H1 (cell line): ENCODE data around the gene A2ML1. TPM values are rescaled to one million over a fixed set of nuclear protein-coding genes. Genes with fewer than 3 reads are reported as not detected.

ENCODE experiments used
- CTCF ChIA-PET: fragments of 300-600 bp; sonication (Branson Sonifier 250); formaldehyde crosslinking; loops from one replicate; lab custom pipeline; 2021; ENCODE audit not compliant: partially characterized antibody; lab: Charles Lee
- POLR2A ChIA-PET: fragments of 300-600 bp; sonication (Branson Sonifier 250); formaldehyde crosslinking; loops from one replicate; lab custom pipeline; 2021; ENCODE audit warnings: inconsistent platforms; ENCODE audit not compliant: partially characterized antibody; lab: Charles Lee
- DNase-seq, 2 experiments: peaks; one replicate each; pipeline versions ENCODE4 v3.0.0 to v3.0.0-alpha.2; 2010 to 2022; ENCODE audit warnings: low spot score in 2 of 2, low read depth in 1 of 2, mixed read lengths in 1 of 2
- FAIRE-seq: peaks from 2 replicates; lab custom pipeline; 2011; peaks lifted over from hg19 to GRCh38; lab: Jason Lieb, UNC
- H2AFZ ChIP-seq: 2 replicates; pipeline ENCODE4 v1.8.1; 2012; ENCODE audit warnings: low read length, inconsistent platforms
- H2AK5ac ChIP-seq: 2 replicates; pipeline ENCODE4 v1.6.1; 2013; ENCODE audit warnings: low read depth, low read length
- H2BK120ac ChIP-seq: replicated peaks from 2 replicates; pipeline ENCODE3; 2013; ENCODE audit warnings: low read depth, low read length, inconsistent platforms
- H2BK12ac ChIP-seq: 2 replicates; pipeline ENCODE4 v1.6.1; 2013; ENCODE audit warnings: low read depth, low read length
- H2BK15ac ChIP-seq: 2 replicates; pipeline ENCODE4 v1.6.1; 2013; ENCODE audit warnings: low read length
- H2BK20ac ChIP-seq: 2 replicates; pipeline ENCODE4 v1.6.1; 2013; ENCODE audit warnings: low read length
- H2BK5ac ChIP-seq: 2 replicates; pipeline ENCODE4 v1.6.1; 2013; ENCODE audit warnings: low read depth, low read length
- H3K14ac ChIP-seq: 2 replicates; pipeline ENCODE4 v1.6.1; 2013; ENCODE audit warnings: inconsistent platforms; ENCODE audit not compliant: insufficient read length
- H3K18ac ChIP-seq: 2 replicates; pipeline ENCODE4 v1.6.1; 2013; ENCODE audit warnings: low read length; ENCODE audit errors: extremely low read depth
- H3K23ac ChIP-seq: 2 replicates; pipeline ENCODE4 v1.6.1; 2013; ENCODE audit warnings: inconsistent platforms; ENCODE audit not compliant: insufficient read length
- H3K23me2 ChIP-seq: 2 replicates; pipeline ENCODE4 v1.6.1; 2013; ENCODE audit warnings: low read depth, low read length
- H3K27ac ChIP-seq: 2 replicates; pipeline ENCODE4 v1.6.1; 2011; ENCODE audit warnings: low read depth, low read length, inconsistent platforms
- H3K27me3 ChIP-seq, 4 experiments: replicated peaks in 1 of 4; 1 replicate in 1 of 4; 2 replicates in 3 of 4; pipeline versions ENCODE4 v1.6.1 to v1.8.1; 2011 to 2013; ENCODE audit warnings: low read length in 3 of 4, mild to moderate bottlenecking in 3 of 4, inconsistent platforms in 2 of 4, mixed read lengths in 2 of 4, moderate library complexity in 1 of 4; ENCODE audit not compliant: control insufficient read depth in 3 of 4, insufficient read depth in 3 of 4; ENCODE audit errors: extremely low read depth in 1 of 4
- H3K36me3 ChIP-seq, 4 experiments: 2 replicates each; pipeline versions ENCODE4 v1.6.1 to v1.8.1; 2011 to 2013; ENCODE audit warnings: mild to moderate bottlenecking in 4 of 4, low read length in 3 of 4, moderate library complexity in 2 of 4, control low read depth in 1 of 4, inconsistent platforms in 1 of 4; ENCODE audit not compliant: insufficient read depth in 4 of 4, control insufficient read depth in 2 of 4
- H3K4ac ChIP-seq: replicated peaks from 2 replicates; pipeline ENCODE3; 2013; ENCODE audit warnings: low read length, low read depth, mixed read lengths, inconsistent platforms; ENCODE audit not compliant: insufficient read length
- H3K4me1 ChIP-seq, 4 experiments: replicated peaks in 1 of 4; 1 replicate in 1 of 4; 2 replicates in 3 of 4; pipeline versions ENCODE4 v1.6.1 to v1.8.1; 2011 to 2013; ENCODE audit warnings: low read length in 3 of 4, inconsistent platforms in 2 of 4, mixed read lengths in 1 of 4; ENCODE audit not compliant: insufficient read depth in 4 of 4, control insufficient read depth in 3 of 4
- H3K4me2 ChIP-seq, 2 experiments: 2 replicates each; pipeline versions ENCODE4 v1.6.1 to v1.8.1; 2011 to 2013; ENCODE audit warnings: low read depth in 2 of 2, low read length in 2 of 2, control low read depth in 1 of 2, inconsistent platforms in 1 of 2, mild to moderate bottlenecking in 1 of 2; ENCODE audit not compliant: insufficient read depth in 1 of 2
- H3K4me3 ChIP-seq, 4 experiments: fragments of 200-600, 300-600 bp in 1 of 4; sonication (generic), shearing (Covaris generic), sonication (Bioruptor Twin) in 1 of 4; 2 replicates each; pipeline versions ENCODE4 v1.5.1 to v1.8.1; 2011 to 2016; ENCODE audit warnings: low read length in 4 of 4, low read depth in 3 of 4, control low read depth in 2 of 4, inconsistent platforms in 2 of 4, mild to moderate bottlenecking in 2 of 4, mixed read lengths in 1 of 4, moderate library complexity in 1 of 4; ENCODE audit not compliant: insufficient read depth in 2 of 4; ENCODE audit errors: extremely low read depth in 1 of 4
- H3K56ac ChIP-seq: replicated peaks from 2 replicates; pipeline ENCODE3; 2013; ENCODE audit warnings: low read depth, mild to moderate bottlenecking, mixed read lengths, low read length, inconsistent platforms; ENCODE audit not compliant: insufficient read length
- H3K79me1 ChIP-seq: 2 replicates; pipeline ENCODE4 v1.6.1; 2013; ENCODE audit warnings: low read depth, low read length, control low read depth
- H3K79me2 ChIP-seq, 2 experiments: 2 replicates each; pipeline versions ENCODE4 v1.6.1 to v1.8.1; 2012 to 2013; ENCODE audit warnings: low read length in 2 of 2, mild to moderate bottlenecking in 2 of 2, inconsistent platforms in 1 of 2; ENCODE audit not compliant: insufficient read depth in 2 of 2, control insufficient read depth in 1 of 2
- H3K9ac ChIP-seq, 4 experiments: replicated peaks in 1 of 4; 1 replicate in 1 of 4; 2 replicates in 3 of 4; pipeline versions ENCODE4 v1.6.1 to v1.8.1; 2011 to 2013; ENCODE audit warnings: low read depth in 3 of 4, low read length in 3 of 4, control low read depth in 2 of 4, mild to moderate bottlenecking in 2 of 4, moderate library complexity in 2 of 4, inconsistent platforms in 1 of 4; ENCODE audit errors: extremely low read depth in 1 of 4
- H3K9me3 ChIP-seq, 2 experiments: 2 replicates each; pipeline versions ENCODE4 v1.6.1 to v1.8.1; 2012 to 2013; ENCODE audit warnings: mild to moderate bottlenecking in 2 of 2, moderate library complexity in 2 of 2, control low read depth in 1 of 2, inconsistent platforms in 1 of 2, low read depth in 1 of 2, low read length in 1 of 2, mixed read lengths in 1 of 2; ENCODE audit not compliant: insufficient read depth in 2 of 2
- H4K20me1 ChIP-seq, 2 experiments: replicated peaks in 1 of 2; 2 replicates each; pipeline versions ENCODE3 to v1.8.1; 2011 to 2013; ENCODE audit warnings: inconsistent platforms in 2 of 2, low read length in 2 of 2, mild to moderate bottlenecking in 1 of 2; ENCODE audit not compliant: insufficient read depth in 2 of 2, control insufficient read depth in 1 of 2
- H4K5ac ChIP-seq: 2 replicates; pipeline ENCODE4 v1.6.1; 2013; ENCODE audit warnings: low read length, low read depth, mixed read lengths, inconsistent platforms; ENCODE audit not compliant: insufficient read length
- H4K8ac ChIP-seq: 2 replicates; pipeline ENCODE4 v1.8.0; 2013; ENCODE audit warnings: mild to moderate bottlenecking, moderate library complexity, low read length, inconsistent platforms; ENCODE audit not compliant: insufficient read depth; ENCODE audit errors: extremely low read depth
- H4K91ac ChIP-seq: replicated peaks from 2 replicates; pipeline ENCODE3; 2013; ENCODE audit warnings: low read length, mixed read lengths, inconsistent platforms; ENCODE audit not compliant: insufficient read length
- JUND ChIP-seq: IDR thresholded peaks from 2 replicates; pipeline ENCODE4 v1.6.1; 2011; ENCODE audit warnings: mild to moderate bottlenecking, improper control_type of control experiment, low read length
- POLR2A ChIP-seq, 2 experiments: IDR thresholded peaks; 1 replicate in 1 of 2; 2 replicates in 1 of 2; pipeline ENCODE4 v1.6.1; 2011; ENCODE audit warnings: low read depth in 2 of 2, low read length in 2 of 2, mild to moderate bottlenecking in 2 of 2; ENCODE audit errors: control extremely low read depth in 1 of 2
- RFX5 ChIP-seq: IDR thresholded peaks from 2 replicates; pipeline ENCODE4 v1.6.1; 2011; ENCODE audit warnings: low read depth, low read length, improper control_type of control experiment, borderline replicate concordance
- polyA plus RNA-seq, 7 experiments: library from polyadenylated mRNA; depleted of rRNA in 3 of 7; stranded (reverse) in 5 of 7; unstranded in 2 of 7; fragments of >200 nt in 5 of 7; fragments of 200-250 nt in 2 of 7; gene quantifications; 1 replicate in 5 of 7; 2 replicates in 1 of 7; 4 replicates in 1 of 7; pipeline versions ENCODE4 v1.2.1 to v1.2.3, GENCODE V29; 2011 to 2013; ENCODE audit warnings: missing spikeins in 2 of 7, mixed read lengths in 2 of 7
- total RNA-seq: library from RNA; stranded (reverse); fragmentation: NEBNext Ultra II Directional; extraction: Animal tissue kit (Norgen Biotek cat#: 25700); gene quantifications from 2 replicates; pipeline ENCODE4 v1.2.1, GENCODE V29; 2021

Gene A2ML1
- total and polyA plus RNA-seq, 2 of the 8 experiments (the other 6 are each of a cell fraction or from before 2014, with no cell fraction given) = 10.2 to 10.3 TPM

DNA sequence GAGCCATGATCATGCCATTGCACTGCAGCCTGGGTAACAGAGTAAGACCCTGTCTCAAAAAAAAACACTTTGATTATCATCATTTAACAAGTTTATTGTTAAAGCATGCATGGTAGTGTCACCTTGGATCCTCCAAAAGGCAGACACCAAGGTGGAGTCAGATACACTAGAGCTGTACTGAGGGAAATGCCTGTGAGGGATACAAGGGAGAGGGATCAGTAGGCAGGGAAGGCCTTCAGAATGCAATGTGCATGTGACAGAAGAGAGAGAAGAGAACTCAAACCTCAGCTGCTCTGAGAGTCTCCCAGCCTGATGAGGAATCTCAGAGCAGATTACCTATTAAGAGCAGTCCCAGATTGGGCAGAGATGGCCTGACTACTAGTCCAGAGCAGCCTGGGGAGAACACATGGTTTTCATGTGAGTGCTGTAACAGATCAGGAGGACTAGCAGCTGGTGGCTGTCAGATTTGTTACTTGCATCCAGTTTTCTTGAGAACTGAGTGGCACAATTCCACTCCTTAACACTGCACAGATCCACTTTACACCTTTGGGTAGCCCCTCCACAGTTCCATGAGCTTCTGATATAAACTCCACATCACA, 38.0 kb upstream of the A2ML1 start:
- Histone ChIP-seq H3K27ac (no peak overlapping the region), H3K4me2 (no peak overlapping the region), H2BK20ac (no peak overlapping the region; the same call in 1 of the 2 replicates), H3K9ac (no peak overlapping the region; a peak in 1 of 7 replicates), H2BK120ac (no peak overlapping the region), H3K14ac (no peak overlapping the region), H2BK12ac (0 out of 2 replicates have a peak overlapping the region, but pooled peaks have one; percentile 20), H4K91ac (no peak overlapping the region), H2AK5ac (peak overlapping the region; percentile 1; the same call in 1 of the 2 replicates), H3K23me2 (no peaks in the 10 kb centered on the region), H3K18ac (no peak overlapping the region), H2BK15ac (no peak overlapping the region), H4K5ac (no peak overlapping the region), H3K27me3 (no peaks in the 10 kb centered on the region), H3K36me3 (peaks cover 5 to 16% (median 7%) of the 10 kb centered on the region in 4 experiments; a peak in 6 of 8 replicates), H4K8ac (no peak overlapping the region), H3K56ac (no peak overlapping the region), H3K4me1 (no peaks in the 10 kb centered on the region), H3K23ac (no peak overlapping the region), H2BK5ac (no peak overlapping the region), H3K79me2 (peaks cover 0 to 10% of the 10 kb centered on the region in 2 experiments; a peak in 3 of 4 replicates), H2AFZ (no peak overlapping the region), H3K79me1 (no peaks in the 10 kb centered on the region), H4K20me1 (no peaks in the 10 kb centered on the region), H3K4ac (no peak overlapping the region), H3K4me3 (no peak overlapping the region), H3K9me3 (peaks cover 13 to 15% of the 10 kb centered on the region in 2 experiments)
- TF ChIP-seq RFX5 (no peak), POLR2A (IDR thresholded peaks at IDR 0.05; ENCODE audit: control extremely low read depth in 1 of 2, low read depth in 2 of 2, low read length in 2 of 2) (peak in 1 of 2 experiments; percentile 51; a peak in 1 of 3 replicates), JUND (no peak)
- POLR2A ChIA-PET = interaction anchor here (1.0 to 3.7 kb wide), 10 partner anchors 10 to 103 kb away, joined by 3 to 21 read pairs (median 3); no protein-coding TSS in a partner anchor
- CTCF ChIA-PET = interaction anchor here (0.6 to 4.8 kb wide), 10 partner anchors 29 to 285 kb away, joined by 3 to 18 read pairs (median 4); partner anchors contain the start of gene A2ML1
- DNase-seq (peak in 1 of 2 experiments; percentile 43), FAIRE-seq (no peak)
